Measurements from ENCODE around the gene SPON1.

DNA sequence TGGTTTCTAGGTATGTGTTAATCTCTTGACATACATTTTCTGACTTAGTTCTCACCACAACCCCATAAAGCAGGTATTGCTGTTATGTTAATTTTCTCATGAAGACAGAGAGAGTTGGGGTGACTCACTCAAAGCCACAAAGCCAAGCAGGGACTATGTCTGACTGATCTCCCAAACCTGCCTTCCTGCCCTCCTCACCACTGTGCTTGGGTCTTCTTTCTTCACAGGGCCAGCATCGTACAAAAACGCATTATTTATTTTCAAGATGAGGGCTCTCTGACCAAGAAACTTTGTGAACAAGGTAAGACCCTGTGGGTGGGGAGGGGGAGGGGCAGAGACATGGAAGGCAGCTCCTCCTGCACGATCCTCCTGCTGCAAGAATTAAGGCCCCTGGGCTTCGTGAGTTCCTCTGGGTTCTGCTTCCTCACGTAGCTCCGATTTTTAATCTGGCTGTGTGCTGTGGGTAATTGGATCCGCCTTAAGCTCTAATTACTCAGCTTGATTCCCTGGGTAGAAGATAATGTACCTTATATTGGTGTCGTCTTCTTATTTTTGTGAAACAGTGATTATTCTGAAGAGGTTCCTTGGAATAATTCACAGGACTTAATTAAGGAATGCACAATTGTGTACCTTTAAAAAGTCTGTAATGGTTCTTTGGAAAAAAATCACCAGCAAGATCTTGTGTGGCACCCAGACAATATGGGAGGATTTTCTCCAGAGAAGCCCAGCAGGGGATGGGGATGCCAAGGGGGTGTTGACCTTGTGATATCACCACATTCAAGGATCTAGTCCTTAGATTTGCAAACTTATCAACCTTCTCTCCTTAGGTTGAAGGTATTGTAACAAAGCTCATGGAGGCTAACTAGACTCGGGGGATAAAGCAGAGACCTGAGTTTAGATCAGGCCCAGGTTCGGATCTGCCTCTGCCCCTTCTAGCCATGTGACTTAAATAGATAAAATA, 112.9 kb downstream of the SPON1 start:
- TF ChIP-seq EZH2phosphoT487 (IDR thresholded peaks at IDR 0.05; ENCODE audit: unreplicated experiment): no peak
- TF ChIP-seq, protein P1, sequence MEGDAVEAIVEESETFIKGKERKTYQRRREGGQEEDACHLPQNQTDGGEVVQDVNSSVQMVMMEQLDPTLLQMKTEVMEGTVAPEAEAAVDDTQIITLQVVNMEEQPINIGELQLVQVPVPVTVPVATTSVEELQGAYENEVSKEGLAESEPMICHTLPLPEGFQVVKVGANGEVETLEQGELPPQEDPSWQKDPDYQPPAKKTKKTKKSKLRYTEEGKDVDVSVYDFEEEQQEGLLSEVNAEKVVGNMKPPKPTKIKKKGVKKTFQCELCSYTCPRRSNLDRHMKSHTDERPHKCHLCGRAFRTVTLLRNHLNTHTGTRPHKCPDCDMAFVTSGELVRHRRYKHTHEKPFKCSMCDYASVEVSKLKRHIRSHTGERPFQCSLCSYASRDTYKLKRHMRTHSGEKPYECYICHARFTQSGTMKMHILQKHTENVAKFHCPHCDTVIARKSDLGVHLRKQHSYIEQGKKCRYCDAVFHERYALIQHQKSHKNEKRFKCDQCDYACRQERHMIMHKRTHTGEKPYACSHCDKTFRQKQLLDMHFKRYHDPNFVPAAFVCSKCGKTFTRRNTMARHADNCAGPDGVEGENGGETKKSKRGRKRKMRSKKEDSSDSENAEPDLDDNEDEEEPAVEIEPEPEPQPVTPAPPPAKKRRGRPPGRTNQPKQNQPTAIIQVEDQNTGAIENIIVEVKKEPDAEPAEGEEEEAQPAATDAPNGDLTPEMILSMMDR (conservative IDR thresholded peaks at IDR 0.05; ENCODE audit: low read depth in 2 of 2): no peak
- no peak for TF ChIP-seq EZH2 (IDR thresholded peaks at IDR 0.05; ENCODE audit: low read depth, unreplicated experiment)
- no peak for TF ChIP-seq REST (IDR thresholded peaks at IDR 0.05; ENCODE audit: unreplicated experiment)
- no peak for TF ChIP-seq POLR2AphosphoS5 (IDR thresholded peaks at IDR 0.05; ENCODE audit: low read depth)
- TF ChIP-seq ETS1 (IDR thresholded peaks at IDR 0.05): no peak
- TF ChIP-seq, protein P2, sequence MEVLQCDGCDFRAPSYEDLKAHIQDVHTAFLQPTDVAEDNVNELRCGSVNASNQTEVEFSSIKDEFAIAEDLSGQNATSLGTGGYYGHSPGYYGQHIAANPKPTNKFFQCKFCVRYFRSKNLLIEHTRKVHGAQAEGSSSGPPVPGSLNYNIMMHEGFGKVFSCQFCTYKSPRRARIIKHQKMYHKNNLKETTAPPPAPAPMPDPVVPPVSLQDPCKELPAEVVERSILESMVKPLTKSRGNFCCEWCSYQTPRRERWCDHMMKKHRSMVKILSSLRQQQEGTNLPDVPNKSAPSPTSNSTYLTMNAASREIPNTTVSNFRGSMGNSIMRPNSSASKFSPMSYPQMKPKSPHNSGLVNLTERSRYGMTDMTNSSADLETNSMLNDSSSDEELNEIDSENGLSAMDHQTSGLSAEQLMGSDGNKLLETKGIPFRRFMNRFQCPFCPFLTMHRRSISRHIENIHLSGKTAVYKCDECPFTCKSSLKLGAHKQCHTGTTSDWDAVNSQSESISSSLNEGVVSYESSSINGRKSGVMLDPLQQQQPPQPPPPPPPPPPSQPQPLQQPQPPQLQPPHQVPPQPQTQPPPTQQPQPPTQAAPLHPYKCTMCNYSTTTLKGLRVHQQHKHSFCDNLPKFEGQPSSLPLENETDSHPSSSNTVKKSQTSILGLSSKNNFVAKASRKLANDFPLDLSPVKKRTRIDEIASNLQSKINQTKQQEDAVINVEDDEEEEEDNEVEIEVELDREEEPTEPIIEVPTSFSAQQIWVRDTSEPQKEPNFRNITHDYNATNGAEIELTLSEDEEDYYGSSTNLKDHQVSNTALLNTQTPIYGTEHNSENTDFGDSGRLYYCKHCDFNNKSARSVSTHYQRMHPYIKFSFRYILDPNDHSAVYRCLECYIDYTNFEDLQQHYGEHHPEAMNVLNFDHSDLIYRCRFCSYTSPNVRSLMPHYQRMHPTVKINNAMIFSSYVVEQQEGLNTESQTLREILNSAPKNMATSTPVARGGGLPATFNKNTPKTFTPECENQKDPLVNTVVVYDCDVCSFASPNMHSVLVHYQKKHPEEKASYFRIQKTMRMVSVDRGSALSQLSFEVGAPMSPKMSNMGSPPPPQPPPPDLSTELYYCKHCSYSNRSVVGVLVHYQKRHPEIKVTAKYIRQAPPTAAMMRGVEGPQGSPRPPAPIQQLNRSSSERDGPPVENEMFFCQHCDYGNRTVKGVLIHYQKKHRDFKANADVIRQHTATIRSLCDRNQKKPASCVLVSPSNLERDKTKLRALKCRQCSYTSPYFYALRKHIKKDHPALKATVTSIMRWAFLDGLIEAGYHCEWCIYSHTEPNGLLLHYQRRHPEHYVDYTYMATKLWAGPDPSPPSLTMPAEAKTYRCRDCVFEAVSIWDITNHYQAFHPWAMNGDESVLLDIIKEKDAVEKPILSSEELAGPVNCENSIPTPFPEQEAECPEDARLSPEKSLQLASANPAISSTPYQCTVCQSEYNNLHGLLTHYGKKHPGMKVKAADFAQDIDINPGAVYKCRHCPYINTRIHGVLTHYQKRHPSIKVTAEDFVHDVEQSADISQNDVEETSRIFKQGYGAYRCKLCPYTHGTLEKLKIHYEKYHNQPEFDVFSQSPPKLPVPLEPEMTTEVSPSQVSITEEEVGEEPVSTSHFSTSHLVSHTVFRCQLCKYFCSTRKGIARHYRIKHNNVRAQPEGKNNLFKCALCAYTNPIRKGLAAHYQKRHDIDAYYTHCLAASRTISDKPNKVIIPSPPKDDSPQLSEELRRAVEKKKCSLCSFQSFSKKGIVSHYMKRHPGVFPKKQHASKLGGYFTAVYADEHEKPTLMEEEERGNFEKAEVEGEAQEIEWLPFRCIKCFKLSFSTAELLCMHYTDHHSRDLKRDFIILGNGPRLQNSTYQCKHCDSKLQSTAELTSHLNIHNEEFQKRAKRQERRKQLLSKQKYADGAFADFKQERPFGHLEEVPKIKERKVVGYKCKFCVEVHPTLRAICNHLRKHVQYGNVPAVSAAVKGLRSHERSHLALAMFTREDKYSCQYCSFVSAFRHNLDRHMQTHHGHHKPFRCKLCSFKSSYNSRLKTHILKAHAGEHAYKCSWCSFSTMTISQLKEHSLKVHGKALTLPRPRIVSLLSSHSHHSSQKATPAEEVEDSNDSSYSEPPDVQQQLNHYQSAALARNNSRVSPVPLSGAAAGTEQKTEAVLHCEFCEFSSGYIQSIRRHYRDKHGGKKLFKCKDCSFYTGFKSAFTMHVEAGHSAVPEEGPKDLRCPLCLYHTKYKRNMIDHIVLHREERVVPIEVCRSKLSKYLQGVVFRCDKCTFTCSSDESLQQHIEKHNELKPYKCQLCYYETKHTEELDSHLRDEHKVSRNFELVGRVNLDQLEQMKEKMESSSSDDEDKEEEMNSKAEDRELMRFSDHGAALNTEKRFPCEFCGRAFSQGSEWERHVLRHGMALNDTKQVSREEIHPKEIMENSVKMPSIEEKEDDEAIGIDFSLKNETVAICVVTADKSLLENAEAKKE (CRISPR knock-in tag; IDR thresholded peaks at IDR 0.05): no peak
- no peak for TF ChIP-seq NANOG (IDR thresholded peaks at IDR 0.05; ENCODE audit: borderline replicate concordance)
- no peak for TF ChIP-seq CREB1 (CRISPR knock-in tag; IDR thresholded peaks at IDR 0.05; ENCODE audit: low read depth)
- TF ChIP-seq ZNF114 (CRISPR knock-in tag; IDR thresholded peaks at IDR 0.05): no peak
